WTC11 (cell line): Measurements from ENCODE around the gene PLXNA2. TPM values are rescaled to one million over a fixed set of nuclear protein-coding genes. Genes with fewer than 3 reads are reported as not detected.

Experiments
- ATAC-seq: fragments of 200-7000 bp; cut with Tn5 transposase; 2 replicates; pipeline ENCODE4 v1.10.0; 2021; ENCODE audit warnings: mild to moderate bottlenecking, moderate library complexity
- CTCF ChIA-PET: fragments of 300-600 bp; sonication (Branson Sonifier 250); formaldehyde crosslinking; loops from one replicate; lab custom pipeline; 2021; ENCODE audit warnings: antibody characterized with exemption; lab: Charles Lee
- POLR2A ChIA-PET: fragments of 350-600 bp; sonication (Branson Sonifier 250); formaldehyde crosslinking; loops from one replicate; lab custom pipeline; 2021; ENCODE audit warnings: antibody characterized with exemption; lab: Charles Lee
- DNase-seq: peaks from one replicate; pipeline ENCODE4 v3.0.0; 2021; ENCODE audit warnings: low spot score
- H3K27ac Mint-ChIP-seq: 2 replicates; pipeline ENCODE4 v1.8.0; 2021; ENCODE audit warnings: mixed read lengths
- H3K27me3 Mint-ChIP-seq: 2 replicates; pipeline ENCODE4 v1.8.0; 2021; ENCODE audit warnings: low read depth, mild to moderate bottlenecking, moderate library complexity, mixed read lengths
- H3K36me3 Mint-ChIP-seq: 2 replicates; pipeline ENCODE4 v1.8.0; 2021; ENCODE audit warnings: mixed read lengths
- H3K4me1 Mint-ChIP-seq: 2 replicates; pipeline ENCODE4 v1.8.0; 2022; ENCODE audit warnings: mixed read lengths
- H3K4me3 Mint-ChIP-seq: 2 replicates; pipeline ENCODE4 v1.8.0; 2021; ENCODE audit warnings: mild to moderate bottlenecking, moderate library complexity, mixed read lengths
- H3K9me3 Mint-ChIP-seq: 2 replicates; pipeline ENCODE4 v1.8.0; 2021; ENCODE audit warnings: mixed read lengths
- ATF3 ChIP-seq: sonication (generic); formaldehyde crosslinking; conservative IDR thresholded peaks from 2 replicates; pipeline ENCODE4 v1.8.1; 2022; ENCODE audit warnings: mild to moderate bottlenecking, missing genetic modification reagents
- ATF6 ChIP-seq: sonication (generic); formaldehyde crosslinking; IDR thresholded peaks from 2 replicates; pipeline ENCODE4 v1.8.1; 2023; ENCODE audit warnings: mild to moderate bottlenecking, missing genetic modification reagents
- E2F4 ChIP-seq: sonication (generic); formaldehyde crosslinking; IDR thresholded peaks from 2 replicates; pipeline ENCODE4 v1.8.1; 2022; ENCODE audit warnings: low read depth, mild to moderate bottlenecking, moderate library complexity, missing genetic modification reagents, borderline replicate concordance
- FOXP4 ChIP-seq: sonication (generic); formaldehyde crosslinking; IDR thresholded peaks from 2 replicates; pipeline ENCODE4 v1.8.0; 2022; ENCODE audit warnings: mild to moderate bottlenecking, missing genetic modification reagents
- GRHL2 ChIP-seq: fragments of 250-450 bp; sonication (Bioruptor Pico); IDR thresholded peaks from 2 replicates; pipeline ENCODE4 v1.8.0; 2022; ENCODE audit warnings: mild to moderate bottlenecking, moderate library complexity; ENCODE audit not compliant: insufficient replicate concordance, severe bottlenecking
- IRF2 ChIP-seq: sonication (generic); formaldehyde crosslinking; IDR thresholded peaks from 2 replicates; pipeline ENCODE4 v1.8.0; 2022; ENCODE audit warnings: low read depth, missing genetic modification reagents, borderline replicate concordance
- JAZF1 ChIP-seq: fragments of 250-450 bp; sonication (Bioruptor Pico); IDR thresholded peaks from 2 replicates; pipeline ENCODE4 v1.9.0; 2021; ENCODE audit warnings: moderate library complexity, mild to moderate bottlenecking, inconsistent platforms
- MAX ChIP-seq: sonication (generic); formaldehyde crosslinking; IDR thresholded peaks from 2 replicates; pipeline ENCODE4 v1.8.0; 2022; ENCODE audit warnings: mild to moderate bottlenecking, missing genetic modification reagents
- NFYB ChIP-seq: sonication (generic); formaldehyde crosslinking; conservative IDR thresholded peaks from 2 replicates; pipeline ENCODE4 v1.8.0; 2022; ENCODE audit warnings: low read depth, missing genetic modification reagents
- PREB ChIP-seq: sonication (generic); formaldehyde crosslinking; IDR thresholded peaks from 2 replicates; pipeline ENCODE4 v1.8.1; 2022; ENCODE audit warnings: mild to moderate bottlenecking, missing genetic modification reagents, moderate library complexity, borderline replicate concordance
- RORB ChIP-seq: fragments of 250-450 bp; sonication (Bioruptor Pico); IDR thresholded peaks from 2 replicates; pipeline ENCODE4 v1.9.0; 2021; ENCODE audit warnings: mild to moderate bottlenecking
- SMAD4 ChIP-seq: sonication (generic); formaldehyde crosslinking; IDR thresholded peaks from 2 replicates; pipeline ENCODE4 v1.8.0; 2022; ENCODE audit warnings: mild to moderate bottlenecking, missing genetic modification reagents
- USF1 ChIP-seq: sonication (generic); formaldehyde crosslinking; IDR thresholded peaks from 2 replicates; pipeline ENCODE4 v1.8.0; 2022; ENCODE audit warnings: mild to moderate bottlenecking, missing genetic modification reagents
- ZMAT4 ChIP-seq: fragments of 250-450 bp; sonication (Bioruptor Pico); IDR thresholded peaks from 2 replicates; pipeline ENCODE4 v1.9.0; 2021; ENCODE audit warnings: mild to moderate bottlenecking
- ZNF281 ChIP-seq: sonication (generic); formaldehyde crosslinking; IDR thresholded peaks from 2 replicates; pipeline ENCODE4 v1.8.0; 2023; ENCODE audit warnings: mild to moderate bottlenecking, missing genetic modification reagents
- total RNA-seq: library from RNA; stranded (reverse); gene quantifications from 3 replicates; pipeline ENCODE4 v1.2.3, GENCODE V29; 2021

PLXNA2 gene
- total RNA-seq, 1 experiment from 2014 or later: 4.2 TPM

- TF ChIP-seq ATF6 (CRISPR knock-in tag) (no peak), RORB (CRISPR knock-in tag) (no peak), GRHL2 (CRISPR knock-in tag) (no peak), PREB (CRISPR knock-in tag) (no peak), USF1 (CRISPR knock-in tag) (no peak), ZNF281 (CRISPR knock-in tag) (no peak), NFYB (no peak), JAZF1 (no peak), FOXP4 (CRISPR knock-in tag) (no peak), MAX (no peak), SMAD4 (CRISPR knock-in tag) (no peak), E2F4 (CRISPR knock-in tag) (no peak), ZMAT4 (no peak)
Observed at GRCh38 chr1:208009706-208010444, 234.3 kb downstream of the PLXNA2 start (continued).

- H3K4me1 Mint-ChIP-seq: no peaks in the 10 kb centered on the region
- no peak overlapping the region for H3K27ac Mint-ChIP-seq
- no peak for DNase-seq
- ChIA-PET POLR2A (no interaction called here), CTCF (interaction anchor here (1.0 to 4.1 kb wide), 3 partner anchors 11 to 229 kb away, joined by 4 to 34 read pairs (median 4); no protein-coding TSS in a partner anchor)
- peaks cover 8% of the 10 kb centered on the region for H3K9me3 Mint-ChIP-seq
- ATAC-seq: no peak
- H3K27me3 Mint-ChIP-seq: no peaks in the 10 kb centered on the region
- TF ChIP-seq ATF3 (no peak), IRF2 (CRISPR knock-in tag) (no peak)
- H3K36me3 Mint-ChIP-seq: no peaks in the 10 kb centered on the region
- H3K4me3 Mint-ChIP-seq: no peak overlapping the region
Observed at GRCh38 chr1:208009303-208009702, 234.9 kb downstream of the PLXNA2 start.
